Measurements from ENCODE around the gene KLHDC8A.

Gene KLHDC8A

DNA sequence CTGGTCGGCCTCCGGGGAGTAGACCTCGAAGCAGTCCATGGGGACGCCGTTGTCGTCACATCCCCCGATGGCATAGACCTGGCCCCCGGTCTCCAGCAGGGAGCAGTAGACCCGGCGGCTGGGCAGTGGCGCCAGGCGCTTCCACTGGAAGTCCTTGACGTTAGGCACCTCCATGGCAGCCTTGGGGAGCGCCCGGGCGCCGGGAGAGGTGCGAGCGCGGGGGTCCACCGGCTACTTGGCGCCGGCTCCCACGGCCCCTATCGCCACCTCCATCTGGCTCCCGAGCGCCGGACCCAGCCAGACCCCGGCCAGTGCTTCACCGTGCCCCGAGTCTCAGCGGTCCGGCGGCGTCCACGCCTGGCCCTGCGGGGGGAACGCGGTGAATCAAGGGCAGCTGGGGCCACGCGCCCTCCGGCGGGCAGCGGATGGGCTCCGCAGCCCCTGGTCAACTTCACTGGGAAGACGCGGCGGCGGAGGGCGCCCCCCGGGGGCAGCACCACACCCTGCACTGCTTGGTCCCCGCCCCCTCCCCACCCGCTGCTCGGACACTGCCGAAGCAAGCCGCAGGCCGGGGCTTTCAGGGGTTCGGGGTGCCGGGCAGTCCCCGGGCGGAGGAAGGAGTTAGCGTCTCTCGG is 13.2 kb downstream of the KLHDC8A start:
- DNase-seq, result no peak

GRCh38 chr1:205342986-205343385 is 13.7 kb downstream of the KLHDC8A start:
- no peak for DNase-seq

- no peak for DNase-seq
These were observed 16.0 kb downstream of the KLHDC8A start for GRCh38 chr1:205340676-205341075.

GRCh38 chr1:205339717-205340116 is 17.0 kb downstream of the KLHDC8A start:
- no peak for DNase-seq

- DNase-seq, result no peak
These were observed 17.5 kb downstream of the KLHDC8A start for GRCh38 chr1:205339197-205339702.

GRCh38 chr1:205338011-205338410 is 18.7 kb downstream of the KLHDC8A start:
- DNase-seq, result no peak

DNA sequence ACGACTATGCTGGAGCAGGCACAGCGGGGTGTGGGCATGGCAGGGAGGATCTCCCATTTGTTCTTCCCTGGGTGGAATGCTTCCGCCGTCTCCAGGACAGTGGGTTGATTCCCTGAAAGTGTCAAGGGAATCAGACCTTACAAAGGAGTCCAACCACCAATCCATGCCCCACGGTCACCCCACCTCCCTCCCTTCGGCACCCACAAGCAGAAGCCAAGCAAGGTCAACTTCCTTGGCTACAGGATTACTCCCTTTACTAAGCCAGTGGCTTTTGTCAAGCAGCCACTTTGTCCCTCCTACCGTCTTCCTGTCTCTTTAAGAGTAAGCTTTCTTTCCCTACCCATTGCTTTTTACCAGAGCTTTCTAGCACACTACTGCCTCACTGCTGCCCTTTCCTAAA is 19.2 kb downstream of the KLHDC8A start:
- DNase-seq, result no peak

DNA sequence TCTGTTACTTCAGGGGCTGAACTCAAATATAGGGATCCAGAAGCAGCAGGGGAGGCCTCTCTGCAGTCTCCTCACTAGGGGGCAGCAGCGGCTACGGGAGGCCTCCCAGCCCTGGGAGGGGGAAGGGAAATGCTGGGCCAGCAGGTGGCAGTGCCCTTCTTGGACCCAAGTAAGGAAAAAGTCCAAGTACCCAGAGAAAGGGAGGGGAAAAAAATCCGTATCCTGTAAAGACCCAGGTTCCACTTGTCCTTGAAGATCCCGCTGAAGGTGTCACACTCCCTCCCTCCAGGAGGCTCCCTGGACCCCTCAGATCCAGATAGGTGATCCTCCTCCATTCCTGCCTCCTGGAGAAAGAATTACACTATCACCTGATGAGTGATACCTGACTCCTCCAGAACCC is 21.0 kb downstream of the KLHDC8A start:
- peak; percentile 56 to 85 for DNase-seq

DNA sequence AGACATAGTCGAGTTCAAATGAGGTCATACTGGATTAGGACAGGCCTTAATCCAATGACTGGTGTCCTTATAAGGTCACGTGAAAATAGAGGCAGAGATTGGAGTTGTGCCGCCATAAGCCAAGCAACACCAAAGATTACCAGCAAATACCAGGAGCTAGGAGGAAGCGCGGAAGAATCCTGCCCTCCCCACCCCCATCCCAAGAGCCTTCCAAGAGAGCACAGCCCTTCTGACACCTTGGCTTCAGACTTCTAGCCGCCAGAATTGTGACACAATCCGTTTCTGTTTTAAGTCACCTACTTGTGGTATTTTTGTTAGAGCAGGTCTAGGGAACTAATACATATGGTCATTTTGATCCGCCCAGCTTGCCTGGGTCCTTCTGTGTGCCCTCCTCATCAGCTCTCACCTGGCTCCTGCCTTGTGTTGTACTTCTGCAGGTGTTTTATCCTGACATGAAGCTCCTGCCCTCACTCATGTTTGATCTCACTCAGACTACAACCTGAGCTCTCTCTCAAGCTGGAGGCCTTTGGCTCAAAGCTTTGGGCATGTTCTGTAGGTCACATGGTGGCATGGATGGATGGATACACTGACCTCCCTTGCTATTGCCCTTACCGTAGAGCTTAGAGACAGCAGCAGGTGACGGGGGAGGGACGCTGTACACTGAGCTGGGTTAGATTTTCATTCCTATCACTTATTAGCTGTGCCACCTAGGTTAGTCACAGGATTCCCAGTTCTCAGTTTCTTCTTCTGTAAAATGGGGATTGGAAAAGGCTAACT is 24.5 kb downstream of the KLHDC8A start:
- no peak for DNase-seq

- peak in 1 of 2 donors; percentile 49 for DNase-seq
These were observed 26.6 kb downstream of the KLHDC8A start for GRCh38 chr1:205330150-205330549.

DNA sequence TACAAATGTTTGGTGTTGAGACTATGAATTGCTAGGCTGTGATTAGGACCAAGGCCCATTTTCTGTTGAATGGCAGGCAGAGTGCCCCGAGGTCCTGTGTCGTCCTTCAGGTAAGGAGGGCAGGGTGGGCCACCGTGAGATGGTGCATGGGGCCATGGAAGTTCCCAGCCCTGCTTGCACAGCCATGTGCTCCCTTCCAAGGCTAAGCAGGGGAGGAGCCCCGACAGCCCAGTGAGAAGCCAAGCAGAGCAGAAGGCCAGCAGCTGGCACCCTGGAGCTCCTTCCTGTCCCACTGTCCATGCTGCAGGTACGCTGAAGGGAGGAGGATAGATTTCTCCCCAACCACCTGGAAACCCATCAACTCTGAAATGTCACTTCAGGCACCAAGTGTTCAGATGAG is 27.0 kb downstream of the KLHDC8A start:
- no peak for DNase-seq

GRCh38 chr1:205328476-205328875 is 28.2 kb downstream of the KLHDC8A start:
- no peak for DNase-seq

- DNase-seq, result no peak
These were observed 29.8 kb downstream of the KLHDC8A start for GRCh38 chr1:205326812-205327466.

- DNase-seq, result peak; percentile 52 to 87
These were observed 31.3 kb downstream of the KLHDC8A start for GRCh38 chr1:205325334-205325884.

GRCh38 chr1:205324781-205325180 is 31.9 kb downstream of the KLHDC8A start:
- peak in 1 of 2 donors; percentile 40 for DNase-seq

DNA sequence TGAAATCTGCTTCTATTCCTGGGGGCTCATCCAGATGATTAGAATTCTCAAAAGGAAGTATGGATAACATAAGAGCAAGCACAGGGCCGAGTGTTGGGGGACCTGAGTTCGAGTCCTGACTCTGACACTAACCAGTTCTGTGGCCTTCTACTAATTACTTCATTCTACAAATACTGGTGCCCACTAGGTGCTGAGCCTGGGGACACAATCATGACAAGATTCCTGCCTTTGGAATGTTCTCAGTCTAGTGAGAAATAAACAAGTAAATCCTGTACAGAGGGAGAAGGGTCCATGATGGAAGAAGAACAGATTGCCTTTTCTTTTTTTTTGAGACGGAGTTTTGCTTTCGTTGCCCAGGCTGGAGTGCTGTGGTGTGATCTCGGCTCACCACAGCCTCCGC is 32.9 kb downstream of the KLHDC8A start:
- no peak for DNase-seq

DNA sequence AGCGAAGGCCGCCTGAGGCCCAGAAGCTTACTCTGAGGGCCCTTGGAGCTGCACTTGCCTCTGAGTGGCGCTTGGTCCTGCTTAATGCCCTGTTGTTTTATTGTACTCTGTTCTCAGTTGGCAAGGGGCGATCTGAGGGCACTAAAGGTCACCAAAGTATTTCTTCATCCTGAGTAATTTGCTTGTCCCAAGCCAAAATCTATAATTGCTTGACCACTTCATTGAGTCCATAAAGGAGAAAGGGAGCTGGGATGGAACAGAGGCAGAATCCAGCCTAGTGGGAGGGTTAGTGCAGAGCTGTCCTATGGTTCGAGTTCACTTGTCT is 34.8 kb downstream of the KLHDC8A start:
- no peak for DNase-seq

DNA sequence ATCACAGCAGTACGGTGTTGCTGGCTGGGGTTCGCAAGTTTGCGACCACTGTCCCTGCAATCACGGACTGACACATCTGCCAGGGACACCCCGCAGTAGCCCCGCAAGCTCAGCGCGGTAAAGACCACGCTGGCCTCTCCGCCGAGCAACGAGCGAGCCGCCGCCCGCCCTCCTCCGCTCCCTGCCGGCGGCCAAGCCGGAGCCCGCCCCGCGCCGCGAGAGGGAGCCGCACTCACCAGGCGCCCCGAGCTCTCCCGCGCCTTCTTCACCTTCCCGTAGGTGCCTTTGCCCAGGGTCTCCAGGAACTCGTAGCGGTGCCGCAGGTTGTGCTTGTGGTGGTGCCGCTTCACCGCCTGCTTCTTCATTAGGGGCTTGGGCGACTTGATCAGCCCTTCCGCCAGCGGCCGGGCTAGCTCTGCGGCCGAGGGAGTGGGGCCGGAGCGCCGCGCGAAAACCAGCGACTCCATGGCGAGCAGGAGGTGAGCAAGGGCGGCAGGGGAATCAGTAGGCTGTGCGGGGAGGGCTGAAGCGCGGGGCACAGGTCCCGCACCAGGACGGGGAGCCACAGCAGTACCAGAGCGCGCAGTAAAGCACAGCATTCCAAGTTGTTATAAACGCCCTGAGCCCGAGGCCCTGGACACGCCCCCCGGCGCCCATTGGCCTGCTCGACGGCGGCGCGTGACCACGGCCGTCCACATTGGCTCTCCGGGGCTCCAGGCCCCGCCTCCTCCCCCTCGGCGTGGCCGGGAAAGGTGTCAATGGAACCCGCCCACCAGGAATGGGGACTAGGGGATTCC is 35.4 kb downstream of the KLHDC8A start, which contains the start of gene NUAK2:
Gene NUAK2, minus strand, starts transcription at position 584 of the 797 bp plus-strand sequence. Its CDS starts 117 bp downstream, at position 467.
- peak; percentile 84 to 86 for DNase-seq

GRCh38 chr1:205319081-205320018 is 37.4 kb downstream of the KLHDC8A start:
- DNase-seq, result peak; percentile 44 to 48

GRCh38 chr1:205318231-205318991 is 38.3 kb downstream of the KLHDC8A start:
- no peak for DNase-seq
